SJCRH30 (cell line): ENCODE results near the gene ATF5. TPM values are rescaled to one million over a fixed set of nuclear protein-coding genes. Genes with fewer than 3 reads are reported as not detected.
A peak's percentile ranks its signal among the peaks of the same experiment; 100 is the strongest.

Experiments
- DNase-seq, 2 experiments: peaks; one replicate each; pipeline ENCODE4 v3.0.0-alpha.2; 2015 to 2020
- H3K27ac ChIP-seq: fragments of 250-450 bp; sonication (Bioruptor Pico); 2 replicates; pipeline ENCODE4 v1.5.1; 2020; ENCODE audit warnings: mild to moderate bottlenecking, moderate library complexity
- H3K27me3 ChIP-seq: fragments of 250-450 bp; sonication (Bioruptor Pico); 2 replicates; pipeline ENCODE4 v1.5.1; 2020; ENCODE audit warnings: mild to moderate bottlenecking, moderate library complexity
- H3K36me3 ChIP-seq: fragments of 250-450 bp; sonication (Bioruptor Pico); 2 replicates; pipeline ENCODE4 v1.5.1; 2020; ENCODE audit warnings: mild to moderate bottlenecking, moderate library complexity
- H3K4me1 ChIP-seq: fragments of 250-450 bp; sonication (Bioruptor Pico); 2 replicates; pipeline ENCODE4 v1.5.1; 2020; ENCODE audit warnings: mild to moderate bottlenecking, moderate library complexity
- H3K4me3 ChIP-seq: fragments of 250-450 bp; sonication (Bioruptor Pico); 2 replicates; pipeline ENCODE4 v1.5.1; 2020; ENCODE audit warnings: mild to moderate bottlenecking, moderate library complexity
- H3K9me3 ChIP-seq: fragments of 250-450 bp; sonication (Bioruptor Pico); replicated peaks from 2 replicates; pipeline ENCODE4 v1.5.1; 2020; ENCODE audit warnings: mild to moderate bottlenecking, moderate library complexity
- total RNA-seq: library from RNA; depleted of rRNA; stranded (reverse); fragments of >200 nt; shearing (Covaris generic); gene quantifications from 2 replicates; pipeline ENCODE4 v1.2.3, GENCODE V29; 2014; rRNA removed

ATF5 gene
- total RNA-seq: 8.4 and 8.9 TPM in 2 replicates

DNA sequence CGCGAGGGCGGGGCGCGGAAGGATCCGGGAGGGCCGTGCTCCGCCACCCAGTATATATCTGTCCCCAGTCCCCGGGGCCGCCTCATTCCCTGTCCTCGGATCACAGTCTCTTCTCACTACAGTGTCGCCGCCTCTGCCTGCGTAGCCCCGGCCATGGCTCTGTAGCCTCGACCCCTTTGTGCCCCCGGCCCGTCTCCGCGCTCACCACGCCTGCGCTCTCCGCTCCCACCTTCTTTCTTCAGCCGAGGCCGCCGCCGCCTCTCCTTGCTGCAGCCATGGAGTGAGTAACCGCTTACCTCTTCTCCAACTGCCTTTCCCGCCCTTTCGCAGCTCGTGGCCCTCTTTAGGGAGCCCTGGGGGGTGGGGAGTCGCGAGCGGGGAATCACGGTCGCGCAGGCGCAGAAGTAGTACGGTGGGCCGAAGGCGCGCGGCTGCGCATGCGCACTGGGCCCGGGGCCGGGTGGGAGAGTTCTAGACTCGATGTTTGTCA lies at the start of gene ATF5, which contains the start of gene NUP62:
ATF5 (plus strand) TSS at position 85 of the 490 bp plus-strand sequence. CDS start 1,646 bp downstream, outside the sequence.
NUP62 (minus strand) TSS at position 384 of the 490 bp plus-strand sequence. CDS start 19,697 bp downstream, outside the sequence.
- Histone ChIP-seq H3K4me1 (peaks cover 7% of the 10 kb centered on the region; the same call in 1 of the 2 replicates), H3K27me3 (no peaks in the 10 kb centered on the region), H3K27ac (peak within 1 kb of the TSS; percentile 99), H3K36me3 (peaks cover 35% of the 10 kb centered on the region), H3K4me3 (peak within 1 kb of the TSS; percentile 99), H3K9me3 (no peaks in the 10 kb centered on the region)
- DNase-seq: peak; percentile 95 to 96

DNA sequence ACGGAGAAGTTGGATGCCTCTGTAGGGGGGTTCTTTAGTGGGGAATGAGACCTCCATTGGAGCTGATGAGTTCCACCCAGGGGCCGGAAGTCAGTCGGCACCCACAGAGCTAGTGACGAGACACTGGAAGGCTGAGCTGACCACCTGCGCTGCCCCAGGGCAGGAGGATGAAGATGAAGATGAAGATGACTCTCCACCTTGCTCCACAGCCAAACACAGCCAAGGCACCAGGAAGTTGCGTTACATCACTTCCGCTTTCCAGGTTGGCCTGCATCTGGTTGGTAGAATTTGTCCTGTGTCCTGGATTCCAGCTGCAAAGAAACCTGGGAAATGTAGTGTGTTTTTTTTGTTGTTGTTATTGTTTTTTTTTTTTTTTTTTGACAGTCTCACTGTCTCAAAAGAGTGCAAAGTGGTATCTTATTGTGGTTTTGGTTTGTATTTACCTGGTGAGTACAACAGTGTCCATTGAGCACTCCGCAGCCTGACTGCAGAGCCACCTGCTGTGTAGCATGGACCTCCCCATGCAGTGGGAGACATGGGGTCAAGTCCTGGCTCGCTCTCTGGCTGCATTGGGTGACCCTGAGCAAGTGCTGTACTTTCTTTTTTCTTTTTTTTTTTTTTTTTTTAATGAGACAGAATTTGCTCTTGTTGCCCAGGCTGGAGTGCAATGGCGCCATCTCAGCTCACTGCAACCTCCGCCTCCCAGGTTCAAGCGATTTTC lies 49.6 kb upstream of the ATF5 start:
- no peak for DNase-seq
- H3K36me3 ChIP-seq: peaks cover 6% of the 10 kb centered on the region; the same call in 1 of the 2 replicates
- no peak overlapping the region for H3K4me3 ChIP-seq
- H3K27me3 ChIP-seq: no peaks in the 10 kb centered on the region
- H3K9me3 ChIP-seq: no peaks in the 10 kb centered on the region
- no peaks in the 10 kb centered on the region for H3K4me1 ChIP-seq
- H3K27ac ChIP-seq: no peak overlapping the region

- no peaks in the 10 kb centered on the region for H3K4me1 ChIP-seq
- peaks cover 6% of the 10 kb centered on the region; the same call in 1 of the 2 replicates for H3K36me3 ChIP-seq
- no peaks in the 10 kb centered on the region for H3K27me3 ChIP-seq
- no peaks in the 10 kb centered on the region for H3K9me3 ChIP-seq
- H3K27ac ChIP-seq: no peak overlapping the region
- H3K4me3 ChIP-seq: no peak overlapping the region
- no peak for DNase-seq
Observed at GRCh38 chr19:49880162-49880869, 48.7 kb upstream of the ATF5 start.

GRCh38 chr19:49881186-49881585 lies 47.8 kb upstream of the ATF5 start:
- Histone ChIP-seq H3K36me3 (peaks cover 6% of the 10 kb centered on the region; the same call in 1 of the 2 replicates), H3K27me3 (no peaks in the 10 kb centered on the region), H3K27ac (no peak overlapping the region), H3K4me1 (no peaks in the 10 kb centered on the region), H3K4me3 (no peak overlapping the region), H3K9me3 (no peaks in the 10 kb centered on the region)
- DNase-seq: no peak

- no peak overlapping the region for H3K4me3 ChIP-seq
- no peaks in the 10 kb centered on the region for H3K9me3 ChIP-seq
- no peak overlapping the region for H3K27ac ChIP-seq
- H3K4me1 ChIP-seq: no peaks in the 10 kb centered on the region
- H3K36me3 ChIP-seq: peaks cover 6% of the 10 kb centered on the region; the same call in 1 of the 2 replicates
- peak; percentile 44 to 47 for DNase-seq
- no peaks in the 10 kb centered on the region for H3K27me3 ChIP-seq
Observed at GRCh38 chr19:49881672-49882394, 47.2 kb upstream of the ATF5 start.

DNA sequence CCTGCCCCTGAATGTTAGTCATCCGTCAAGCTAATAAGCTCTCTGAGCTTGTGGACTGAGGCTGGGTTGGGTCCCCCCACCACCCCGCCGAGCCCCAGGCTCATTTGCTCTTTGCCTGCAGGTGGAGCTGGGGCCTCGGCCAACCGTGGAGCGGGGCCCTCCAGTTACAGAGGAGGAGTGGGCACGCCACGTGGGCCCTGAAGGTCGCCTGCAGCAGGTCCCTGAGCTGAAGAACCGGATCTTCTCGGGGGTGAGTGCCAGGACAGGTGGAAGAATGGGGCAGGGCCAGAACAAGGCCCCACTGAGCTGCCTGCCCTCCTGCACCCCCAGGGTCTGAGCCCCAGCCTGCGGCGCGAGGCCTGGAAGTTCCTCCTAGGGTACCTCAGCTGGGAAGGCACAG lies 46.4 kb upstream of the ATF5 start:
- no peak for DNase-seq
- Histone ChIP-seq H3K4me1 (no peaks in the 10 kb centered on the region), H3K9me3 (no peaks in the 10 kb centered on the region), H3K27me3 (no peaks in the 10 kb centered on the region), H3K4me3 (no peak overlapping the region), H3K36me3 (peaks cover 6% of the 10 kb centered on the region; the same call in 1 of the 2 replicates), H3K27ac (no peak overlapping the region)

GRCh38 chr19:49883094-49883493 lies 45.9 kb upstream of the ATF5 start:
- peaks cover 6% of the 10 kb centered on the region; the same call in 1 of the 2 replicates for H3K36me3 ChIP-seq
- no peak overlapping the region for H3K27ac ChIP-seq
- H3K9me3 ChIP-seq: no peaks in the 10 kb centered on the region
- no peaks in the 10 kb centered on the region for H3K4me1 ChIP-seq
- DNase-seq: no peak
- no peaks in the 10 kb centered on the region for H3K27me3 ChIP-seq
- H3K4me3 ChIP-seq: no peak overlapping the region

DNA sequence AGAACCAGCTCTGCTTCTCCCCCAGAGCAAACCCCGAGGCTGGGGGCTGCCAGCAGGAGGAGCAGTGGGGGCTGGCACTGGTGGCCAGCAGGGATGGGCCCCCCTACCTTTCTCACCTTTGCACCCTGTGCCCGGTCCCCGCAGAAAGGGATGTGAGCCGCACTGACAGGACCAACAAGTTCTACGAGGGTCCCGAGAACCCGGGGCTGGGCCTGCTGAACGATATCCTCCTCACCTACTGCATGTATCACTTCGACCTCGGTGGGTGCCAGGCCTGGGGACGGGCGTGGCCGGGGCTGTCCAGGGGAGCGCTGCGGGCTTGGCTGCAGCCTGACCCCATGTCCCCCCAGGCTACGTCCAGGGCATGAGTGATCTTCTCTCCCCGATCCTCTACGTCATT lies 44.9 kb upstream of the ATF5 start:
- H3K36me3 ChIP-seq: peaks cover 6% of the 10 kb centered on the region; the same call in 1 of the 2 replicates
- no peaks in the 10 kb centered on the region for H3K4me1 ChIP-seq
- DNase-seq: no peak

DNA sequence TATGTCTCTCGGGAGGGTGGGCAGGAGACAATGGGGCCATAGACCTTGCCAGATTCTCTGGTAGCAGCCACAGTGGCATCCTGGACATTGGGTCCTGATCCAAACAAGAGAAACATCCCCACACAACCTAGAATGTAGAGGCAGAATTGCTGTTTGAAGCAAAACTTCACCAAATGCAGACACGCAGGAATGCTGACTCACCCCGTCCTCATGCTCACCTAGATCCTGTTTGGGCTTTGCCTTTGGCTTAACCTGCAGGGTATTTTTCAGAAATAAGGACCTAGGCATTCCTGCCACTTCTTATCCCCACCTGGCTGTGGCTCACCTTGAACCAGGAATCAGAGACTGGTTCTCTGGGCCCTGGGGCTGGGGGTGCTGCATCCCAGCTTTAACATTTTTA lies 44.2 kb upstream of the ATF5 start:
- H3K36me3 ChIP-seq: peaks cover 6% of the 10 kb centered on the region; the same call in 1 of the 2 replicates
- no peak overlapping the region for H3K4me3 ChIP-seq
- no peak for DNase-seq
- H3K27me3 ChIP-seq: no peaks in the 10 kb centered on the region
- H3K4me1 ChIP-seq: no peaks in the 10 kb centered on the region
- H3K27ac ChIP-seq: no peak overlapping the region
- H3K9me3 ChIP-seq: no peaks in the 10 kb centered on the region

More for the DNA sequence above, 44.9 kb upstream of the ATF5 start:
- no peaks in the 10 kb centered on the region for H3K9me3 ChIP-seq
- no peak overlapping the region for H3K27ac ChIP-seq
- no peaks in the 10 kb centered on the region for H3K27me3 ChIP-seq
- H3K4me3 ChIP-seq: no peak overlapping the region

- Histone ChIP-seq H3K27ac (no peak overlapping the region), H3K9me3 (no peaks in the 10 kb centered on the region), H3K27me3 (no peaks in the 10 kb centered on the region), H3K36me3 (peaks cover 6% of the 10 kb centered on the region; the same call in 1 of the 2 replicates), H3K4me3 (no peak overlapping the region), H3K4me1 (no peaks in the 10 kb centered on the region)
- no peak for DNase-seq
Observed at GRCh38 chr19:49887037-49887664, 41.9 kb upstream of the ATF5 start.

- peaks cover 1% of the 10 kb centered on the region; the same call in 1 of the 2 replicates for H3K36me3 ChIP-seq
Observed at GRCh38 chr19:49887665-49888509, 41.1 kb upstream of the ATF5 start.

DNA sequence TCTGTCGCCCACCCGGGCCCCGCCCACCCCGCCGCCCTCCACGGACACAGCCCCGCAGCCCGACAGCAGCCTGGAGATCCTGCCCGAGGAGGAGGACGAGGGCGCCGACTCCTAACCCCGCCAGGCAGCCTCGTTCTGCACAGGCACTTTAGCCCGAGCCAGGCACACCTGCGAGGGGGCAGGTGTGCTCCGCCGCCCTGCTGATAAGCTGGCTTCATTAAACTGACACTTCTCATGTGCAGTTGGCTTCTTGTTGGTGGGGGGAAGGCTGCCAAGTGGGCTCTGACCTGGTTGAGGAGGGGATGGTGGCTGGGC lies 40.5 kb upstream of the ATF5 start:
- Histone ChIP-seq H3K4me1 (no peaks in the 10 kb centered on the region), H3K9me3 (no peaks in the 10 kb centered on the region), H3K4me3 (no peak overlapping the region), H3K27me3 (no peaks in the 10 kb centered on the region), H3K27ac (no peak overlapping the region), H3K36me3 (no peaks in the 10 kb centered on the region; the same call in 1 of the 2 replicates)
- DNase-seq: no peak

More at GRCh38 chr19:49887665-49888509, 41.1 kb upstream of the ATF5 start:
- no peaks in the 10 kb centered on the region for H3K27me3 ChIP-seq
- H3K4me3 ChIP-seq: no peak overlapping the region
- no peak overlapping the region for H3K27ac ChIP-seq
- no peaks in the 10 kb centered on the region for H3K4me1 ChIP-seq
- no peak for DNase-seq
- H3K9me3 ChIP-seq: no peaks in the 10 kb centered on the region

GRCh38 chr19:49889038-49889686 lies 39.8 kb upstream of the ATF5 start:
- no peak overlapping the region for H3K4me3 ChIP-seq
- no peak for DNase-seq

More at GRCh38 chr19:49889038-49889686, 39.8 kb upstream of the ATF5 start:
- Histone ChIP-seq H3K36me3 (no peaks in the 10 kb centered on the region; the same call in 1 of the 2 replicates), H3K27me3 (no peaks in the 10 kb centered on the region), H3K27ac (no peak overlapping the region), H3K4me1 (no peaks in the 10 kb centered on the region), H3K9me3 (no peaks in the 10 kb centered on the region)
